GM12891 (cell line): ENCODE data around the gene TBX4.

Experiments used
- POLR2A ChIP-seq: IDR thresholded peaks from 2 replicates; pipeline ENCODE4 v1.6.1; 2011; ENCODE audit warnings: low read depth, low read length, control low read depth
- POLR2AphosphoS5 ChIP-seq: IDR thresholded peaks from 2 replicates; pipeline ENCODE4 v1.6.1; 2011; ENCODE audit warnings: low read depth, low read length, control low read depth
- POU2F2 ChIP-seq: IDR thresholded peaks from 2 replicates; pipeline ENCODE4 v1.6.1; 2011; ENCODE audit warnings: low read depth, mild to moderate bottlenecking, control low read depth, low read length, moderate library complexity
- SPI1 ChIP-seq: IDR thresholded peaks from 2 replicates; pipeline ENCODE4 v1.6.1; 2011; ENCODE audit warnings: low read depth, low read length, control low read depth

DNA sequence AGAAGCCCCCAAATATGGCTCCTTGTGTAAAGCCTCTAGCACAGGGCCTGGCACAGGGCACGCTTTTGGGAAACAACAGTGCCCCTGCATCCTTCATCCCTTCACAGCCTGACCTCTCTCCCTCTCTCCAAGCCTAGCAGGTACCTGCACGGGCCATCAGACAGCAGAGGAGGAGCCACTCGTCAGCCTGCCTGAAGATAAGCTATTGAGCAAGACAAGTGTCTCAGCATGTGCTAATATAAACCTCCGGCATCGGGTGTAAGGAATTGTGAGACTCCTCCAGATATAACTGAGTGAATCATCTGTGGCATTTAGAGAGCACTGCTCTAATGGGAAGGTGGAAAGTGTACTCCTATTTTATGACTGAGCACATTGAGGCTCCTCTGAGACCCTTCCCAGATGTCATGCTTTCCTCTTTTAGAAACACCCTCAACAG lies 38.3 kb downstream of the TBX4 start:
- TF ChIP-seq POLR2A (no peak), POLR2AphosphoS5 (no peak), SPI1 (no peak), POU2F2 (no peak)
